Liver (tissue), 9 donors: ENCODE data around the gene BCAS4. TPM values are rescaled to one million over a fixed set of nuclear protein-coding genes. Genes with fewer than 3 reads are reported as not detected.

Source experiments
- DNase-seq: peaks from one replicate; pipeline ENCODE4 v3.0.0-alpha.2; 2017; ENCODE audit warnings: low spot score
- H3K27ac ChIP-seq, 2 donors: one replicate each; pipeline ENCODE4 v1.7.0; 2013; ENCODE audit warnings: inconsistent platforms in 2 of 2, low read length in 2 of 2, control low read depth in 1 of 2, low read depth in 1 of 2, mild to moderate bottlenecking in 1 of 2
- H3K27me3 ChIP-seq, 4 donors: one replicate each; pipeline versions ENCODE4 v1.6.1 to v1.7.0; 2013; ENCODE audit warnings: low read length in 3 of 4, inconsistent platforms in 1 of 4, mild to moderate bottlenecking in 1 of 4, moderate library complexity in 1 of 4; ENCODE audit not compliant: control insufficient read depth in 4 of 4, insufficient read depth in 4 of 4
- H3K36me3 ChIP-seq, 4 donors: one replicate each; pipeline versions ENCODE4 v1.6.1 to v1.7.0; 2013; ENCODE audit warnings: low read length in 3 of 4, mild to moderate bottlenecking in 3 of 4, low read depth in 1 of 4, moderate library complexity in 1 of 4; ENCODE audit not compliant: control insufficient read depth in 4 of 4, insufficient read depth in 3 of 4
- H3K4me1 ChIP-seq, 4 donors: one replicate each; pipeline versions ENCODE4 v1.6.1 to v1.7.0; 2013; ENCODE audit warnings: low read length in 3 of 4, mild to moderate bottlenecking in 3 of 4, moderate library complexity in 1 of 4; ENCODE audit not compliant: control insufficient read depth in 4 of 4, insufficient read depth in 4 of 4
- H3K4me3 ChIP-seq, 3 donors: one replicate each; pipeline versions ENCODE4 v1.6.1 to v1.7.0; 2013; ENCODE audit warnings: low read length in 3 of 3, control low read depth in 1 of 3, low read depth in 1 of 3, mild to moderate bottlenecking in 1 of 3
- H3K9ac ChIP-seq, 2 donors: one replicate each; pipeline ENCODE4 v1.7.0; 2013; ENCODE audit warnings: low read length in 2 of 2, mild to moderate bottlenecking in 2 of 2, moderate library complexity in 2 of 2, control low read depth in 1 of 2, low read depth in 1 of 2
- H3K9me3 ChIP-seq, 4 donors: one replicate each; pipeline versions ENCODE4 v1.6.1 to v1.7.0; 2013; ENCODE audit warnings: low read length in 3 of 4; ENCODE audit not compliant: control insufficient read depth in 4 of 4
- ATF3 ChIP-seq: IDR thresholded peaks from 2 replicates; pipeline ENCODE4 v1.6.1; 2016; ENCODE audit warnings: antibody characterized with exemption
- CTCF ChIP-seq: fragments of 150-350 bp; IDR thresholded peaks from 2 replicates; pipeline ENCODE4 v1.5.1; 2017; ENCODE audit warnings: improper control_type of control experiment, low read depth, low read length; ENCODE audit not compliant: missing input control
- EGR1 ChIP-seq, 2 donors: IDR thresholded peaks; 2 replicates each; pipeline ENCODE4 v1.6.1; 2016 to 2018; ENCODE audit warnings: antibody characterized with exemption in 2 of 2, low read depth in 2 of 2
- FOXA1 ChIP-seq: IDR thresholded peaks from 2 replicates; pipeline ENCODE4 v1.6.1; 2016; ENCODE audit warnings: antibody characterized with exemption
- FOXA2 ChIP-seq: IDR thresholded peaks from 2 replicates; pipeline ENCODE4 v1.6.1; 2016; ENCODE audit warnings: antibody characterized with exemption
- GABPA ChIP-seq, 2 donors: IDR thresholded peaks in 1 of 2; conservative IDR thresholded peaks in 1 of 2; 2 replicates each; pipeline ENCODE4 v1.6.1; 2016; ENCODE audit warnings: antibody characterized with exemption in 2 of 2, mild to moderate bottlenecking in 1 of 2, moderate library complexity in 1 of 2
- HNF4A ChIP-seq, 2 donors: conservative IDR thresholded peaks; 2 replicates each; pipeline ENCODE4 v1.6.1; 2016; ENCODE audit warnings: antibody characterized with exemption in 2 of 2, mild to moderate bottlenecking in 2 of 2
- HNF4G ChIP-seq: IDR thresholded peaks from 2 replicates; pipeline ENCODE4 v1.6.1; 2016; ENCODE audit warnings: antibody characterized with exemption
- JUND ChIP-seq, 2 donors: IDR thresholded peaks; 2 replicates each; pipeline ENCODE4 v1.6.1; 2016; ENCODE audit warnings: antibody characterized with exemption in 2 of 2
- MAX ChIP-seq: IDR thresholded peaks from 2 replicates; pipeline ENCODE4 v1.6.1; 2016; ENCODE audit warnings: antibody characterized with exemption
- NR2F2 ChIP-seq: IDR thresholded peaks from 2 replicates; pipeline ENCODE4 v1.6.1; 2016; ENCODE audit warnings: antibody characterized with exemption
- RAD21 ChIP-seq, 2 donors: IDR thresholded peaks; 2 replicates each; pipeline ENCODE4 v1.6.1; 2016; ENCODE audit warnings: antibody characterized with exemption in 2 of 2, mild to moderate bottlenecking in 2 of 2
- REST ChIP-seq: IDR thresholded peaks from 2 replicates; pipeline ENCODE4 v1.6.1; 2016; ENCODE audit warnings: antibody characterized with exemption, mild to moderate bottlenecking
- RXRA ChIP-seq, 2 donors: IDR thresholded peaks; 2 replicates each; pipeline ENCODE4 v1.6.1; 2017 to 2018; ENCODE audit warnings: antibody characterized with exemption in 2 of 2, mild to moderate bottlenecking in 1 of 2
- SP1 ChIP-seq: IDR thresholded peaks from 2 replicates; pipeline ENCODE4 v1.6.1; 2018; ENCODE audit warnings: antibody characterized with exemption, mild to moderate bottlenecking
- TAF1 ChIP-seq: conservative IDR thresholded peaks from 2 replicates; pipeline ENCODE4 v1.6.1; 2016; ENCODE audit warnings: antibody characterized with exemption, mild to moderate bottlenecking
- YY1 ChIP-seq: IDR thresholded peaks from 2 replicates; pipeline ENCODE4 v1.6.1; 2016; ENCODE audit warnings: antibody characterized with exemption, mild to moderate bottlenecking
- ZBTB33 ChIP-seq: IDR thresholded peaks from 2 replicates; pipeline ENCODE4 v1.6.1; 2016; ENCODE audit warnings: antibody characterized with exemption
- WGBS: extraction: QIAGEN DNeasy Blood & Tissue Kit; methylation state at CpG from one replicate; pipeline ENCODE4 v1.1.7; 2013; 5-methylcytosine and 5-hydroxymethylcytosine counted together
- polyA plus RNA-seq, 2 donors: library from polyadenylated mRNA; stranded (reverse) in 1 of 2; unstranded in 1 of 2; fragments of 200-250 nt in 1 of 2; fragments of >200 nt in 1 of 2; fragmentation: Nextera tagmentation in 1 of 2; extraction: Ambion mirVana in 1 of 2; gene quantifications; one replicate each; pipeline versions ENCODE4 v1.2.1 to v1.2.3, GENCODE V29; 2013 to 2015
- total RNA-seq, 2 donors: library from RNA; depleted of rRNA; stranded (reverse); fragments of >200 nt; gene quantifications; one replicate each; pipeline ENCODE4 v1.2.3, GENCODE V29; 2014
- donor health status: healthy.
- donor health status: healthy.
- donor health status: healthy.
- donor health status: healthy.
- donor health status: healthy.

Gene BCAS4
- total and polyA plus RNA-seq, 4 donors = 0.25 to 0.50 (median 0.47) TPM

- H3K27ac ChIP-seq = no peak overlapping the region
Measured at GRCh38 chr20:50872560-50873425, 77.9 kb downstream of the BCAS4 start.

More at GRCh38 chr20:50872560-50873425, 77.9 kb downstream of the BCAS4 start:
- Histone ChIP-seq H3K4me3 (no peak overlapping the region), H3K9me3 (no peaks in the 10 kb centered on the region), H3K36me3 (no peaks in the 10 kb centered on the region), H3K27me3 (no peaks in the 10 kb centered on the region), H3K9ac (no peak overlapping the region), H3K4me1 (no peaks in the 10 kb centered on the region)
- 87% methylated on average over 16 of the region's 16 CpGs for WGBS
- no peak for DNase-seq
- TF ChIP-seq MAX = no peak
- no peak for TF ChIP-seq FOXA2
- no peak for TF ChIP-seq RXRA (IDR thresholded peaks at IDR 0.05)
- TF ChIP-seq ATF3 = no peak
- no peak for TF ChIP-seq FOXA1
- TF ChIP-seq SP1 = no peak
- no peak for TF ChIP-seq HNF4G
- no peak for TF ChIP-seq NR2F2
- no peak for TF ChIP-seq GABPA (IDR thresholded peaks at IDR 0.05 in 1 of 2, conservative IDR thresholded peaks at IDR 0.05 in 1 of 2)
- no peak for TF ChIP-seq RAD21 (IDR thresholded peaks at IDR 0.05)
- TF ChIP-seq JUND (IDR thresholded peaks at IDR 0.05) = no peak
- no peak for TF ChIP-seq CTCF
- TF ChIP-seq EGR1 (IDR thresholded peaks at IDR 0.05; ENCODE audit: low read depth in 2 of 2) = no peak
- no peak for TF ChIP-seq YY1
- no peak for TF ChIP-seq HNF4A (conservative IDR thresholded peaks at IDR 0.05)
- TF ChIP-seq REST = no peak
- no peak for TF ChIP-seq TAF1
- TF ChIP-seq ZBTB33 = no peak
